Limb (tissue), 2 donors: Measurements from ENCODE around the gene NRXN3.

Source experiments
- DNase-seq, 2 donors: peaks; one replicate each; pipeline ENCODE4 v3.0.0-alpha.2; 2016; ENCODE audit errors: extremely low spot score in 2 of 2

Gene NRXN3

GRCh38 chr14:78576437-78577166 lies 406.4 kb downstream of the NRXN3 start:
- no peak for DNase-seq

GRCh38 chr14:78581229-78581628 lies 411.1 kb downstream of the NRXN3 start:
- no peak for DNase-seq

GRCh38 chr14:78586681-78587080 lies 416.5 kb downstream of the NRXN3 start:
- DNase-seq: no peak

GRCh38 chr14:78588906-78589305 lies 418.7 kb downstream of the NRXN3 start:
- DNase-seq: no peak

- DNase-seq: no peak
Measured at GRCh38 chr14:78592616-78593219, 422.5 kb downstream of the NRXN3 start.

GRCh38 chr14:78593949-78594348 lies 423.8 kb downstream of the NRXN3 start:
- no peak for DNase-seq

GRCh38 chr14:78595797-78596196 lies 425.6 kb downstream of the NRXN3 start:
- DNase-seq: no peak

- peak; percentile 54 to 73 for DNase-seq
Measured at GRCh38 chr14:78598046-78598920, 428.1 kb downstream of the NRXN3 start.

- DNase-seq: no peak
Measured at GRCh38 chr14:78605025-78605762, 435.0 kb downstream of the NRXN3 start.

- DNase-seq: no peak
Measured at GRCh38 chr14:78605897-78606500, 435.8 kb downstream of the NRXN3 start.

- DNase-seq: no peak
Measured at GRCh38 chr14:78608998-78609787, 439.0 kb downstream of the NRXN3 start.

GRCh38 chr14:78610994-78611393 lies 440.8 kb downstream of the NRXN3 start:
- no peak for DNase-seq

GRCh38 chr14:78611796-78612571 lies 441.8 kb downstream of the NRXN3 start:
- DNase-seq: no peak

GRCh38 chr14:78612666-78613065 lies 442.5 kb downstream of the NRXN3 start:
- peak in 1 of 2 donors; percentile 17 for DNase-seq

- no peak for DNase-seq
Measured at GRCh38 chr14:78614593-78614992, 444.4 kb downstream of the NRXN3 start.

GRCh38 chr14:78617735-78618134 lies 447.6 kb downstream of the NRXN3 start:
- DNase-seq: no peak

GRCh38 chr14:78618368-78618767 lies 448.2 kb downstream of the NRXN3 start:
- no peak for DNase-seq

- DNase-seq: no peak
Measured at GRCh38 chr14:78627114-78627513, 456.9 kb downstream of the NRXN3 start.

- DNase-seq: no peak
Measured at GRCh38 chr14:78631551-78631950, 461.4 kb downstream of the NRXN3 start.

GRCh38 chr14:78633752-78634151 lies 463.6 kb downstream of the NRXN3 start:
- DNase-seq: no peak
